Esophagus (tissue), 2 donors: ENCODE results near the gene FAXDC2. TPM values are rescaled to one million over a fixed set of nuclear protein-coding genes. Genes with fewer than 3 reads are reported as not detected.
A peak's percentile ranks its signal among the peaks of the same experiment; 100 is the strongest.

Experiments used
- H3K27ac ChIP-seq, 2 donors: one replicate each; pipeline ENCODE4 v1.5.1; 2013; ENCODE audit warnings: low read depth in 2 of 2, mild to moderate bottlenecking in 2 of 2, inconsistent platforms in 1 of 2, low read length in 1 of 2, moderate library complexity in 1 of 2
- H3K27me3 ChIP-seq, 2 donors: one replicate each; pipeline ENCODE4 v1.6.1; 2013; ENCODE audit warnings: low read length in 2 of 2, control low read depth in 1 of 2, mild to moderate bottlenecking in 1 of 2; ENCODE audit not compliant: insufficient read depth in 2 of 2, control insufficient read depth in 1 of 2
- H3K36me3 ChIP-seq, 2 donors: one replicate each; pipeline ENCODE4 v1.6.1; 2013; ENCODE audit warnings: low read length in 1 of 2; ENCODE audit not compliant: control insufficient read depth in 2 of 2, insufficient read depth in 2 of 2
- H3K4me1 ChIP-seq, 2 donors: one replicate each; pipeline ENCODE4 v1.6.1; 2013; ENCODE audit warnings: low read length in 1 of 2; ENCODE audit not compliant: control insufficient read depth in 2 of 2, insufficient read depth in 2 of 2
- H3K4me3 ChIP-seq, 2 donors: one replicate each; pipeline ENCODE4 v1.5.1; 2013; ENCODE audit warnings: low read length in 2 of 2, mild to moderate bottlenecking in 2 of 2, low read depth in 1 of 2, moderate library complexity in 1 of 2
- H3K9me3 ChIP-seq, 2 donors: one replicate each; pipeline ENCODE4 v1.6.1; 2013; ENCODE audit warnings: mild to moderate bottlenecking in 2 of 2, low read depth in 1 of 2, low read length in 1 of 2, moderate library complexity in 1 of 2; ENCODE audit not compliant: control insufficient read depth in 2 of 2, insufficient read depth in 1 of 2
- WGBS, 2 donors: extraction: QIAGEN DNeasy Blood & Tissue Kit; methylation state at CpG; one replicate each; pipeline ENCODE4 v1.1.7; 2013; 5-methylcytosine and 5-hydroxymethylcytosine counted together
- polyA plus RNA-seq, 2 donors: library from polyadenylated mRNA; stranded (reverse); fragments of 200-250 nt; gene quantifications; one replicate each; pipeline ENCODE4 v1.2.3, GENCODE V29; 2013
- donor health status: healthy with polysubstance abuse.
- donor health status: Bipolar disorder and iron deficiency.

FAXDC2 gene
- polyA plus RNA-seq, 2 donors, result 2.4 to 6.0 TPM

- Histone ChIP-seq H3K27me3 (no peaks in the 10 kb centered on the region), H3K4me1 (no peaks in the 10 kb centered on the region), H3K36me3 (peaks cover 16 to 30% of the 10 kb centered on the region in 2 donors), H3K27ac (no peak overlapping the region), H3K4me3 (no peak overlapping the region), H3K9me3 (no peaks in the 10 kb centered on the region)
- WGBS, 2 donors, result 82 to 85% methylated on average over 7 of the region's 7 CpGs
These were observed 39.2 kb downstream of the FAXDC2 start for GRCh38 chr5:154811239-154811638.

DNA sequence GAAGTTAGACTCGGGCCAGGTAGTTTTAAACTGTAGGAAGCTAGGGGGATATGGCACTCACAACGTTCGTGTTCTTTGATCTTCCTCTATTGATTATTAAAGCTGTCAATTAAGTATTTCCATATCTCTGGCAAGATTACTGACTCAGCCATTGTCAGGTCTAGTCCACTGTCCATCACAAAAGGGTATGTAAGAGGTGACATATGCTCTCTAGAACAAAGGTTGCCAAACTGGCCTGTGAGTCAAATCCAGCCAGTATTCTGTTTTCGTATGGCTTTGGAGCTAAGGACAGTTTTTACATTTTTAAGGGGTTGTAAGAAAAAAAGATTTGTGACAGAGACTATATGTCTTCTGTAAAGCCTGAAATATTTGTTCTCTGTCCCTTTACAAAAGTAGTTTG lies 44.2 kb downstream of the FAXDC2 start:
- WGBS, 2 donors, result 69 to 73% methylated on average over 4 of the region's 4 CpGs
- H3K27me3 ChIP-seq, result no peaks in the 10 kb centered on the region
- H3K9me3 ChIP-seq, result no peaks in the 10 kb centered on the region
- H3K27ac ChIP-seq, result no peak overlapping the region
- H3K36me3 ChIP-seq, result peaks cover 21 to 43% of the 10 kb centered on the region in 2 donors
- no peaks in the 10 kb centered on the region for H3K4me1 ChIP-seq
- no peak overlapping the region for H3K4me3 ChIP-seq

GRCh38 chr5:154802050-154802449 lies 48.4 kb downstream of the FAXDC2 start:
- no peak overlapping the region for H3K27ac ChIP-seq
- no peaks in the 10 kb centered on the region for H3K4me1 ChIP-seq
- H3K36me3 ChIP-seq, result peaks cover 33 to 51% of the 10 kb centered on the region in 2 donors
- no peaks in the 10 kb centered on the region for H3K27me3 ChIP-seq
- H3K4me3 ChIP-seq, result no peak overlapping the region
- no peaks in the 10 kb centered on the region for H3K9me3 ChIP-seq
- 95 to 97% methylated on average over 9 of the region's 9 CpGs for WGBS, 2 donors

- WGBS, 2 donors, result 79 to 83% methylated on average over 3 of the region's 3 CpGs
- Histone ChIP-seq H3K27me3 (no peaks in the 10 kb centered on the region), H3K4me1 (no peaks in the 10 kb centered on the region), H3K36me3 (peaks cover 32 to 51% of the 10 kb centered on the region in 2 donors), H3K27ac (no peak overlapping the region), H3K4me3 (no peak overlapping the region), H3K9me3 (no peaks in the 10 kb centered on the region)
These were observed 49.3 kb downstream of the FAXDC2 start for GRCh38 chr5:154801083-154801482.

- Histone ChIP-seq H3K36me3 (peaks cover 29 to 47% of the 10 kb centered on the region in 2 donors), H3K27ac (no peak overlapping the region), H3K4me3 (no peak overlapping the region), H3K9me3 (no peaks in the 10 kb centered on the region), H3K4me1 (no peaks in the 10 kb centered on the region), H3K27me3 (no peaks in the 10 kb centered on the region)
These were observed 49.8 kb downstream of the FAXDC2 start for GRCh38 chr5:154800582-154800981.

GRCh38 chr5:154797762-154798161 lies 52.6 kb downstream of the FAXDC2 start:
- no peaks in the 10 kb centered on the region for H3K9me3 ChIP-seq
- peaks cover 28 to 45% of the 10 kb centered on the region in 2 donors for H3K36me3 ChIP-seq
- no peaks in the 10 kb centered on the region for H3K27me3 ChIP-seq
- H3K4me1 ChIP-seq, result no peaks in the 10 kb centered on the region
- no peak overlapping the region for H3K4me3 ChIP-seq
- 69 to 70% methylated on average over 4 of the region's 4 CpGs for WGBS, 2 donors
- H3K27ac ChIP-seq, result no peak overlapping the region

DNA sequence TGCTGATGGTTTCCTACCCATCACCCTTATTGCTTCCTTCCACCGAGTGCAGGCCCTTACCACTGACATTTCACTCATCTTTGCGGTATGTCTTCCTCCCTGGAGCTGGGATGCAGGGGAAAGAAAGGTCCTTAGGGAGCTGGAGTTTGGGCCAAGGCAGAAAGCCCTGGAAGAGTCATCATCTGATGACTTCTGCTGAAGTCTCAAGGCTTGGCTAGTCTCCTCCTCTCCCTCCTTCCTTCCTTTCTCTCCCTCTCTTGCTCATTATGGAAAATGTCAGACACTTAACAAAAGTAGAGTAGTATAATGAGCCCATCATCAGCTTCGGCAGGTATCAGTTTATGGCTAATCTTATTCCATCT lies 55.2 kb downstream of the FAXDC2 start:
- H3K4me3 ChIP-seq, result no peak overlapping the region
- H3K27me3 ChIP-seq, result no peaks in the 10 kb centered on the region
- WGBS, 2 donors, result 78 to 82% methylated on average over 3 of the region's 3 CpGs
- H3K36me3 ChIP-seq, result peaks cover 23 to 44% of the 10 kb centered on the region in 2 donors
- H3K4me1 ChIP-seq, result no peaks in the 10 kb centered on the region
- H3K27ac ChIP-seq, result peak overlapping the region in 1 of 2 donors; percentile 16
- H3K9me3 ChIP-seq, result no peaks in the 10 kb centered on the region

GRCh38 chr5:154794525-154795234 lies 55.7 kb downstream of the FAXDC2 start:
- H3K4me3 ChIP-seq, result no peak overlapping the region
- H3K36me3 ChIP-seq, result peaks cover 18 to 43% of the 10 kb centered on the region in 2 donors
- no peak overlapping the region for H3K27ac ChIP-seq
- H3K4me1 ChIP-seq, result no peaks in the 10 kb centered on the region
- 67 to 70% methylated on average over 7 of the region's 7 CpGs for WGBS, 2 donors
- no peaks in the 10 kb centered on the region for H3K9me3 ChIP-seq
- H3K27me3 ChIP-seq, result no peaks in the 10 kb centered on the region

DNA sequence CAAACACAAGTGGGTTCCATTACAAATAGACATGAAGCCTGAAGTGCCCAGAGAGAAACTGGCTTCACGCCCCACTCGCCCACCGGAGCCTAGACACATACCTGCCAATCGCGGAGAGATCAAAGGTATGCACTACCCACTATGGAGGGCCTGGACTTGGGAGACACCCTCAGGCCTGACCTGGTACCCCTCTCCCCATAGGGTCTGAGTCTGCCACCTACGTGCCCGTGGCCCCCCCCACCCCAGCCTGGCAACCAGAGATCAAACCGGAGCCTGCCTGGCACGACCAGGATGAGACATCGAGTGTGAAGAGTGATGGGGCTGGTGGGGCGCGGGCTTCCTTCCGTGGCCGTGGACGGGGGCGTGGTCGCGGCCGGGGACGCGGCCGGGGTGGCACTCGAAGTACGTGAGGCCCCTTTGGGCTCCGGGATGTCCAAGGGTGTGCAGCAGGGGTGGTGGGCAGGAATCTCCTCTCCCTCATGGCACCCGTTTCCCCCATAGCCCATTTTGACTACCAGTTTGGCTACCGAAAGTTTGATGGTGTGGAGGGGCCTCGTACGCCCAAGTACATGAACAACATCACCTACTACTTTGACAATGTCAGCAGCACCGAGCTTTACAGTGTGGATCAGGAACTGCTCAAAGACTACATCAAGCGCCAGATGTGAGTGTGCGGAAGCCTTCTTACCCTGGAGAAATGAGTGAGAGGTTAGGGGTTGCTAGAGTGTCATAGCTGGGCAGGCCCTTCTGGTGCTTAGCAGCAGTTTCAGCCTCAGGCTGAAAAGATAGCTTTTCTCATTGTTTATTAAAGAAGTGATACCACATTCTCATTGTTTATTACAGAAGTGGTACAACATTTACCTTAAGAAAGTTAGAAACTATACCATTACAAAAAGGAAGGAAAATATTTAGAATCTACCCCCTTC lies 56.5 kb downstream of the FAXDC2 start:
- Histone ChIP-seq H3K9me3 (no peaks in the 10 kb centered on the region), H3K36me3 (peaks cover 16 to 40% of the 10 kb centered on the region in 2 donors), H3K27ac (no peak overlapping the region), H3K4me1 (no peaks in the 10 kb centered on the region), H3K4me3 (no peak overlapping the region), H3K27me3 (no peaks in the 10 kb centered on the region)
- 89 to 91% methylated on average over 32 of the region's 32 CpGs for WGBS, 2 donors
